Neutrophil (primary cell): ENCODE measurements around the gene ATP11A.

Experiments used
- H3K27ac ChIP-seq: fragments of 200-600 bp; sonication (generic); 2 replicates; pipeline ENCODE4 v1.5.1; 2016; ENCODE audit warnings: mild to moderate bottlenecking, moderate library complexity
- H3K27me3 ChIP-seq: fragments of 200-600 bp; sonication (generic); 2 replicates; pipeline ENCODE4 v1.6.0; 2016; ENCODE audit warnings: mild to moderate bottlenecking
- H3K36me3 ChIP-seq: fragments of 200-600 bp; sonication (generic); 2 replicates; pipeline ENCODE4 v1.5.1; 2017
- H3K4me1 ChIP-seq, 2 experiments: fragments of 200-600 bp in 1 of 2; sonication (generic) in 1 of 2; 1 replicate in 1 of 2; 2 replicates in 1 of 2; pipeline versions ENCODE4 v1.5.1 to v1.6.1; 2013 to 2016; ENCODE audit warnings: low read depth in 1 of 2, low read length in 1 of 2, mild to moderate bottlenecking in 1 of 2, moderate library complexity in 1 of 2; ENCODE audit not compliant: control insufficient read depth in 1 of 2, insufficient read depth in 1 of 2
- H3K4me3 ChIP-seq, 2 experiments: fragments of 200-600 bp in 1 of 2; sonication (generic) in 1 of 2; 1 replicate in 1 of 2; 2 replicates in 1 of 2; pipeline ENCODE4 v1.5.1; 2013 to 2016; ENCODE audit warnings: low read depth in 1 of 2, low read length in 1 of 2, mild to moderate bottlenecking in 1 of 2, moderate library complexity in 1 of 2
- H3K9me3 ChIP-seq: fragments of 200-600 bp; sonication (generic); 2 replicates; pipeline ENCODE4 v1.5.1; 2016
- TF ChIP-seq, protein P1 (sequence below): fragments of 200-600 bp; sonication (generic); IDR thresholded peaks from 2 replicates; pipeline ENCODE4 v1.5.1; 2016; ENCODE audit warnings: antibody characterized with exemption

Gene ATP11A

GRCh38 chr13:112696001-112696868 lies 6.4 kb downstream of the ATP11A start:
- Histone ChIP-seq H3K36me3 (peaks cover 31% of the 10 kb centered on the region), H3K9me3 (no peaks in the 10 kb centered on the region), H3K4me1 (peaks cover 43 to 48% of the 10 kb centered on the region in 2 experiments), H3K4me3 (no peak overlapping the region), H3K27me3 (no peaks in the 10 kb centered on the region), H3K27ac (no peak overlapping the region)
- TF ChIP-seq, protein P1, sequence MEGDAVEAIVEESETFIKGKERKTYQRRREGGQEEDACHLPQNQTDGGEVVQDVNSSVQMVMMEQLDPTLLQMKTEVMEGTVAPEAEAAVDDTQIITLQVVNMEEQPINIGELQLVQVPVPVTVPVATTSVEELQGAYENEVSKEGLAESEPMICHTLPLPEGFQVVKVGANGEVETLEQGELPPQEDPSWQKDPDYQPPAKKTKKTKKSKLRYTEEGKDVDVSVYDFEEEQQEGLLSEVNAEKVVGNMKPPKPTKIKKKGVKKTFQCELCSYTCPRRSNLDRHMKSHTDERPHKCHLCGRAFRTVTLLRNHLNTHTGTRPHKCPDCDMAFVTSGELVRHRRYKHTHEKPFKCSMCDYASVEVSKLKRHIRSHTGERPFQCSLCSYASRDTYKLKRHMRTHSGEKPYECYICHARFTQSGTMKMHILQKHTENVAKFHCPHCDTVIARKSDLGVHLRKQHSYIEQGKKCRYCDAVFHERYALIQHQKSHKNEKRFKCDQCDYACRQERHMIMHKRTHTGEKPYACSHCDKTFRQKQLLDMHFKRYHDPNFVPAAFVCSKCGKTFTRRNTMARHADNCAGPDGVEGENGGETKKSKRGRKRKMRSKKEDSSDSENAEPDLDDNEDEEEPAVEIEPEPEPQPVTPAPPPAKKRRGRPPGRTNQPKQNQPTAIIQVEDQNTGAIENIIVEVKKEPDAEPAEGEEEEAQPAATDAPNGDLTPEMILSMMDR, result no peak

- H3K4me1 ChIP-seq, result peaks cover 36 to 43% of the 10 kb centered on the region in 2 experiments
- H3K36me3 ChIP-seq, result peaks cover 36% of the 10 kb centered on the region
- TF ChIP-seq, protein P1, result no peak
- no peak overlapping the region for H3K27ac ChIP-seq
- H3K9me3 ChIP-seq, result no peaks in the 10 kb centered on the region
- H3K27me3 ChIP-seq, result no peaks in the 10 kb centered on the region
- no peak overlapping the region for H3K4me3 ChIP-seq
Measured at GRCh38 chr13:112696869-112697465, 7.1 kb downstream of the ATP11A start.

DNA sequence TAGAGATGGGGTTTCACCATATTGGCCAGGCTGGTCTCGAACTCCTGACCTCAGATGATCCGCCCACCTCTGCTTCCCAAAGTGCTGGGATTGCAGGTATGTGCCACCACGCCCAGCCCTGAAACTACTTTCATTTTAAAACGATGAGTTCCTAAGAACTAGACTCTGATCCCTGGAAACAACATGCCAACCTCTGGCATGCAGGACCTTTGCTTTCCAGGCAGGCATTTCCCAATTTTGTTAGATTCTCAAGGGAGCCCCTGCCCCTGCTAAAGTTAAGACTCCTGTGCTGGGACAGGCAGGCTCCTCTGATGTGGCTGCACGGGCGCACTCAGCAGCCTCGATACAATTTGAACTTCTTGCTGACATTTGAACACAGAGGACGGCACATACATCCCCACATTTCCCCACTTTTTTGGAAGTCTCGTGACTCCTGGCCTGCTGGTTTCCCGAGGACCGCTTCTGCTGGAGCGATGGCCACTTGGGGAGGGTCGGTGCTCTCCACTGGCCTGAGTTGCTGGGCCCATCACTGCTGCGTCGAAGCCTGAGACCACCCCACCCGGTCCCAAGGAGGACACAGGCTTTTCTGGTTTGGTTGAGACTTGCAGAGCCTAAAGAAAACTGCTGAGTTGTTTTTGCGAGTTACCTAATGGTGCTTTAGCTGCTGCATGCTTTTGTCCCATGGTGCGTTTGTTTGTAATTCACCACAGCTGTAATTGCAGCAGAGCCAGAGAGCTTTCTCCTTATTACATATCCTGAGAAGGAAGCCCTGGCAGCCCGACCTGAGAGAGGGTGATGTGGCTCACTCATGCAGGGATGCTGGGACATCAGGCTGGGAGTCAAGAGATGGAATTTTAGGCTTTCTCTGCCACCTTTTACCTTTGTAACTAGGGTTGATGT lies 8.2 kb downstream of the ATP11A start:
- Histone ChIP-seq H3K4me1 (peaks cover 35 to 40% of the 10 kb centered on the region in 2 experiments), H3K36me3 (peaks cover 36% of the 10 kb centered on the region), H3K4me3 (no peak overlapping the region), H3K9me3 (no peaks in the 10 kb centered on the region), H3K27ac (no peak overlapping the region), H3K27me3 (no peaks in the 10 kb centered on the region)
- TF ChIP-seq, protein P1, result no peak

GRCh38 chr13:112699322-112699918 lies 9.6 kb downstream of the ATP11A start:
- H3K4me1 ChIP-seq, result peaks cover 35 to 39% of the 10 kb centered on the region in 2 experiments
- peaks cover 36% of the 10 kb centered on the region for H3K36me3 ChIP-seq
- H3K9me3 ChIP-seq, result no peaks in the 10 kb centered on the region
- H3K27ac ChIP-seq, result no peak overlapping the region
- no peaks in the 10 kb centered on the region for H3K27me3 ChIP-seq
- H3K4me3 ChIP-seq, result no peak overlapping the region
- TF ChIP-seq, protein P1, result no peak
